Measurements from ENCODE around the gene OR2G3. TPM values are rescaled to one million over a fixed set of nuclear protein-coding genes. Genes with fewer than 3 reads are reported as not detected.

OR2G3 gene
- total and polyA plus RNA-seq, 9 of the 15 experiments (the other 6 are each of a cell fraction or from before 2014, with no cell fraction given) = not detected

GRCh38 chr1:247639381-247639981 is 34.1 kb downstream of the OR2G3 start (continued):
- peak; percentile 79 for TF ChIP-seq MGA (IDR thresholded peaks at IDR 0.05)
- peak; percentile 82 for TF ChIP-seq CXXC5 (CRISPR knock-in tag; IDR thresholded peaks at IDR 0.05)
- TF ChIP-seq ZNF77 (CRISPR knock-in tag; IDR thresholded peaks at IDR 0.05) = 0 out of 2 replicates have a peak, but pooled peaks have one; percentile 22
- no peak for TF ChIP-seq ZNF174 (CRISPR knock-in tag; IDR thresholded peaks at IDR 0.05)
- TF ChIP-seq E2F1 (CRISPR knock-in tag; IDR thresholded peaks at IDR 0.05) = peak; percentile 48; the same call in 1 of the 2 replicates
- TF ChIP-seq ZBTB9 (CRISPR knock-in tag; IDR thresholded peaks at IDR 0.05) = peak; percentile 86; the same call in 1 of the 2 replicates
- TF ChIP-seq ZBTB17 (CRISPR knock-in tag; IDR thresholded peaks at IDR 0.05) = peak; percentile 80; the same call in 1 of the 2 replicates
- TF ChIP-seq RB1 (IDR thresholded peaks at IDR 0.05; ENCODE audit: low read depth) = peak; percentile 58; the same call in 1 of the 2 replicates
- peak; percentile 33; the same call in 1 of the 2 replicates for TF ChIP-seq PHF8 (IDR thresholded peaks at IDR 0.05; ENCODE audit: borderline replicate concordance, low read length)
- TF ChIP-seq ZNF184 (CRISPR knock-in tag; IDR thresholded peaks at IDR 0.05) = no peak
- TF ChIP-seq POLR2G (IDR thresholded peaks at IDR 0.05; ENCODE audit: low read depth, low read length) = peak; percentile 64
- peak; percentile 33; the same call in 1 of the 2 replicates for TF ChIP-seq EGR1 (conservative IDR thresholded peaks at IDR 0.05)
